ENCODE data around the gene IL17C. TPM values are rescaled to one million over a fixed set of nuclear protein-coding genes. Genes with fewer than 3 reads are reported as not detected.

The IL17C gene
- total and polyA plus RNA-seq, 7 experiments from 2014 or later: 0.37 TPM; not detected in 6

DNA sequence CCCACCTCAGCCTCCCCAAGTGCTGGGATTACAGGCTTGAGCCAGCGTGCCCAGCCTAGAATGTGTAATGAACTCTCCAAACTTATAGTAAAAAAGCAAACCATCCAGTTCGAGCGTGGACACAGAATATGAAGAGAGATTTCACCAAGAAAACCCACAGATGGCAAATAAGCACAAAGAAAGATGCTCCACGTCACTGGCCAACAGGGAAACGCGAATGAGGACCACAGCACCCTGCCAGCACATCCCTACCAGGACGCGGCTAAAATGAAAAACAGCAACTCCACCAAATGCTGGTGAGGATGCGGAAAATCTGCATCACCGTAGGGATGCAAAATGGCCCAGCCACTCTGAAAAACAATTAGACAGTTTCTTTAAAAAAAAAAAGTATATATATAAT lies 23.1 kb downstream of the IL17C start:
- Mint-ChIP-seq H3K27ac (peak overlapping the region in 5 of 9 donors; percentile 3 to 66 (median 53)), H3K36me3 (peaks cover 0 to 2% (median 0%) of the 10 kb centered on the region in 5 donors), H3K27me3 (no peaks in the 10 kb centered on the region), H3K9me3 (no peaks in the 10 kb centered on the region), H3K4me3 (peak overlapping the region in 9 of 10 donors; percentile 28 to 95 (median 54)), H3K4me1 (peaks cover 12 to 26% (median 18%) of the 10 kb centered on the region in 7 donors)
- ChIA-PET CTCF (no interaction called here), POLR2A (interaction anchor here (0.6 to 2.6 kb wide), 2 partner anchors 12 to 226 kb away, joined by 4 to 5 read pairs; no protein-coding TSS in a partner anchor)
- H3K36me3 ChIP-seq (ENCODE audit: control insufficient read depth in 2 of 3, insufficient read depth in 3 of 3, low read length in 3 of 3): peaks cover 0 to 25% (median 0%) of the 10 kb centered on the region in 3 experiments
- H3K27ac ChIP-seq (ENCODE audit: low read depth, low read length): no peak overlapping the region
- H3K4me3 ChIP-seq (ENCODE audit: low read length): no peak overlapping the region
- intact Hi-C loops (cut with micrococcal nuclease): no loop called here
- peaks cover 8% of the 10 kb centered on the region in 2 donors for H3K4me1 ChIP-seq (ENCODE audit: control insufficient read depth in 2 of 2, insufficient read depth in 2 of 2, low read length in 2 of 2)
- H3K9me3 ChIP-seq (ENCODE audit: control insufficient read depth in 2 of 3, low read length in 3 of 3): no peaks in the 10 kb centered on the region
- DNase-seq (no peak), ATAC-seq (no peak)
- no peaks in the 10 kb centered on the region for H3K27me3 ChIP-seq (ENCODE audit: control insufficient read depth in 2 of 2, insufficient read depth in 2 of 2, low read length in 2 of 2)

GRCh38 chr16:88662222-88662842 lies 24.0 kb downstream of the IL17C start:
- peak overlapping the region; percentile 3 to 93 (median 89) for H3K27ac Mint-ChIP-seq
- peaks cover 0 to 3% (median 0%) of the 10 kb centered on the region in 5 donors for H3K36me3 Mint-ChIP-seq
- no peaks in the 10 kb centered on the region for H3K9me3 ChIP-seq (ENCODE audit: control insufficient read depth in 2 of 3, low read length in 3 of 3)
- CTCF ChIA-PET: interaction anchor here (0.7 kb wide), 1 partner anchor 585 kb away, joined by 3 read pairs; no protein-coding TSS in a partner anchor
- H3K4me1 Mint-ChIP-seq: peaks cover 12 to 26% (median 18%) of the 10 kb centered on the region in 7 donors
- ATAC-seq (no peak), DNase-seq (peak in 1 of 9 donors; percentile 45)
- intact Hi-C loops (cut with micrococcal nuclease): loop anchor here in 1 of 2 donors (2.0 kb wide), 2 partner anchors 194 to 584 kb away; partner anchors contain the start of genes GALNS and TRAPPC2L
- H3K27me3 ChIP-seq (ENCODE audit: control insufficient read depth in 2 of 2, insufficient read depth in 2 of 2, low read length in 2 of 2): no peaks in the 10 kb centered on the region
- peaks cover 8% of the 10 kb centered on the region in 2 donors for H3K4me1 ChIP-seq (ENCODE audit: control insufficient read depth in 2 of 2, insufficient read depth in 2 of 2, low read length in 2 of 2)
- no peaks in the 10 kb centered on the region for H3K9me3 Mint-ChIP-seq
- H3K36me3 ChIP-seq (ENCODE audit: control insufficient read depth in 2 of 3, insufficient read depth in 3 of 3, low read length in 3 of 3): peaks cover 0 to 17% (median 0%) of the 10 kb centered on the region in 3 experiments
- H3K27me3 Mint-ChIP-seq: no peaks in the 10 kb centered on the region
- peak overlapping the region; percentile 89 for H3K4me3 ChIP-seq (ENCODE audit: low read length)
- POLR2A ChIA-PET: interaction anchor here (0.7 to 4.0 kb wide), 12 partner anchors 11 to 74 kb away, joined by 3 to 33 read pairs (median 4); no protein-coding TSS in a partner anchor
- H3K27ac ChIP-seq (ENCODE audit: low read depth, low read length): peak overlapping the region; percentile 95
- peak overlapping the region; percentile 82 to 95 (median 92) for H3K4me3 Mint-ChIP-seq

GRCh38 chr16:88662843-88663606 lies 24.7 kb downstream of the IL17C start, which contains the start of gene MVD:
Gene MVD, minus strand, starts transcription at chr16:88663091. Its CDS starts 11 bp downstream, at chr16:88663080.
- Histone ChIP-seq H3K36me3 (ENCODE audit: control insufficient read depth in 2 of 3, insufficient read depth in 3 of 3, low read length in 3 of 3) (peaks cover 0 to 10% (median 0%) of the 10 kb centered on the region in 3 experiments), H3K4me1 (ENCODE audit: control insufficient read depth in 2 of 2, insufficient read depth in 2 of 2, low read length in 2 of 2) (peaks cover 8% of the 10 kb centered on the region in 2 donors), H3K9me3 (ENCODE audit: control insufficient read depth in 2 of 3, low read length in 3 of 3) (no peaks in the 10 kb centered on the region), H3K27me3 (ENCODE audit: control insufficient read depth in 2 of 2, insufficient read depth in 2 of 2, low read length in 2 of 2) (no peaks in the 10 kb centered on the region), H3K27ac (ENCODE audit: low read depth, low read length) (peak within 1 kb of the TSS; percentile 95), H3K4me3 (ENCODE audit: low read length) (peak within 1 kb of the TSS; percentile 89)
- H3K27ac Mint-ChIP-seq: peak within 1 kb of the TSS; percentile 56 to 95 (median 93)
- no peaks in the 10 kb centered on the region for H3K27me3 Mint-ChIP-seq
- DNase-seq: peak; percentile 88 to 96 (median 94)
- peaks cover 12 to 26% (median 19%) of the 10 kb centered on the region in 7 donors for H3K4me1 Mint-ChIP-seq
- H3K9me3 Mint-ChIP-seq: no peaks in the 10 kb centered on the region
- peak within 1 kb of the TSS; percentile 91 to 96 (median 94) for H3K4me3 Mint-ChIP-seq
- ChIA-PET POLR2A (interaction anchor here (0.6 to 4.0 kb wide), 16 partner anchors 11 to 92 kb away, joined by 3 to 33 read pairs (median 3); partner anchors contain the start of gene ZC3H18), CTCF (interaction anchor here (0.7 kb wide), 1 partner anchor 584 kb away, joined by 3 read pairs; no protein-coding TSS in a partner anchor)
- peaks cover 0 to 5% (median 0%) of the 10 kb centered on the region in 5 donors for H3K36me3 Mint-ChIP-seq
- ATAC-seq: peak; percentile 99
- intact Hi-C loops (cut with micrococcal nuclease): loop anchor here (1.0 to 2.0 kb wide), 11 partner anchors 12 to 584 kb away; partner anchors contain the start of genes CTU2 (in 2 of the 2), CYBA (in 2 of the 2), RNF166 (in 2 of the 2) and SNAI3 (in 2 of the 2)

GRCh38 chr16:88665148-88665547 lies 26.8 kb downstream of the IL17C start:
- POLR2A ChIA-PET: interaction anchor here (0.6 to 4.0 kb wide), 3 partner anchors 11 to 42 kb away, joined by 3 to 33 read pairs (median 3); no protein-coding TSS in a partner anchor
- DNase-seq (no peak), ATAC-seq (no peak)
- Histone ChIP-seq H3K36me3 (ENCODE audit: control insufficient read depth in 2 of 3, insufficient read depth in 3 of 3, low read length in 3 of 3) (peaks cover 0 to 6% (median 0%) of the 10 kb centered on the region in 3 experiments), H3K4me3 (ENCODE audit: low read length) (no peak overlapping the region), H3K27me3 (ENCODE audit: control insufficient read depth in 2 of 2, insufficient read depth in 2 of 2, low read length in 2 of 2) (no peaks in the 10 kb centered on the region), H3K9me3 (ENCODE audit: control insufficient read depth in 2 of 3, low read length in 3 of 3) (no peaks in the 10 kb centered on the region), H3K4me1 (ENCODE audit: control insufficient read depth in 2 of 2, insufficient read depth in 2 of 2, low read length in 2 of 2) (peaks cover 8% of the 10 kb centered on the region in 2 donors), H3K27ac (ENCODE audit: low read depth, low read length) (no peak overlapping the region)
- Mint-ChIP-seq H3K4me1 (peaks cover 12 to 28% (median 17%) of the 10 kb centered on the region in 7 donors), H3K4me3 (peak overlapping the region; percentile 1 to 95 (median 58)), H3K36me3 (peaks cover 0 to 9% (median 0%) of the 10 kb centered on the region in 5 donors), H3K27me3 (no peaks in the 10 kb centered on the region), H3K27ac (peak overlapping the region in 7 of 9 donors; percentile 0 to 39 (median 21)), H3K9me3 (no peaks in the 10 kb centered on the region)
- intact Hi-C loops (cut with micrococcal nuclease): no loop called here
- CTCF ChIA-PET: interaction anchor here (0.7 to 1.3 kb wide), 2 partner anchors 16 to 18 kb away, joined by 3 to 4 read pairs; no protein-coding TSS in a partner anchor

- peaks cover 0 to 6% (median 0%) of the 10 kb centered on the region in 3 experiments for H3K36me3 ChIP-seq (ENCODE audit: control insufficient read depth in 2 of 3, insufficient read depth in 3 of 3, low read length in 3 of 3)
- peaks cover 8% of the 10 kb centered on the region in 2 donors for H3K4me1 ChIP-seq (ENCODE audit: control insufficient read depth in 2 of 2, insufficient read depth in 2 of 2, low read length in 2 of 2)
- Mint-ChIP-seq H3K4me3 (peak overlapping the region in 1 of 10 donors; percentile 16), H3K9me3 (no peaks in the 10 kb centered on the region), H3K4me1 (peaks cover 12 to 27% (median 17%) of the 10 kb centered on the region in 7 donors), H3K36me3 (peaks cover 0 to 9% (median 0%) of the 10 kb centered on the region in 5 donors), H3K27me3 (no peaks in the 10 kb centered on the region), H3K27ac (no peak overlapping the region)
- no peak overlapping the region for H3K4me3 ChIP-seq (ENCODE audit: low read length)
- DNase-seq (no peak), ATAC-seq (no peak)
- ChIA-PET POLR2A (interaction anchor here (0.6 to 4.0 kb wide), 3 partner anchors 38 to 124 kb away, joined by 3 to 33 read pairs (median 3); no protein-coding TSS in a partner anchor), CTCF (interaction anchor here (0.7 kb wide), 1 partner anchor 15 kb away, joined by 4 read pairs; no protein-coding TSS in a partner anchor)
- no peaks in the 10 kb centered on the region for H3K27me3 ChIP-seq (ENCODE audit: control insufficient read depth in 2 of 2, insufficient read depth in 2 of 2, low read length in 2 of 2)
- H3K9me3 ChIP-seq (ENCODE audit: control insufficient read depth in 2 of 3, low read length in 3 of 3): no peaks in the 10 kb centered on the region
- intact Hi-C loops (cut with micrococcal nuclease): no loop called here
- H3K27ac ChIP-seq (ENCODE audit: low read depth, low read length): no peak overlapping the region
Measured at GRCh38 chr16:88665570-88665969, 27.2 kb downstream of the IL17C start.

DNA sequence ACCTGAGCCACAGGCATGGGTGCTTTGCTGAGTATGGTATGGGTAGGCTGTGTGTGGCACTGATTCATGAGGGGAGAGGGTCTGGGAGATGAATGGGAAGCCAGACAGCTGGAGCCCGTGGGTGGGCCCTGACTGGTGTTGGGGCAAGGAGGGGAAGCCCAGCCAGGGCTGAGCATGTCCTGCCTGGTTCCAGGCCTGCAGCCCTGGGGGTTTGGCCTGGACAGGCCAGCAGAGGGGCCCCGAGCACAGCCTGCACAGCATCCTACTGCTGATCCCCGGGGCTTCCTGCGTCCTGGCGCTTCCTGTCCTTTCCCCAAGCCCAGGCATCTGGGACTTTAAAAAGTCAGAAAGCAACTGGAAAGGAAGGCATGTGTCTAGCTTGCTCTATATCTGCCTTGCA lies 29.1 kb downstream of the IL17C start:
- intact Hi-C loops (cut with micrococcal nuclease): no loop called here
- peaks cover 0 to 15% (median 8%) of the 10 kb centered on the region in 7 donors for H3K4me1 Mint-ChIP-seq
- ChIA-PET POLR2A (interaction anchor here (1.2 kb wide), 1 partner anchor 18 kb away, joined by 4 read pairs; no protein-coding TSS in a partner anchor), CTCF (no interaction called here)
- no peak overlapping the region for H3K4me3 Mint-ChIP-seq
- Histone ChIP-seq H3K4me1 (ENCODE audit: control insufficient read depth in 2 of 2, insufficient read depth in 2 of 2, low read length in 2 of 2) (peaks cover under 1 to 4% of the 10 kb centered on the region in 2 donors), H3K27me3 (ENCODE audit: control insufficient read depth in 2 of 2, insufficient read depth in 2 of 2, low read length in 2 of 2) (no peaks in the 10 kb centered on the region), H3K36me3 (ENCODE audit: control insufficient read depth in 2 of 3, insufficient read depth in 3 of 3, low read length in 3 of 3) (peaks cover 0 to 6% (median 0%) of the 10 kb centered on the region in 3 experiments), H3K9me3 (ENCODE audit: control insufficient read depth in 2 of 3, low read length in 3 of 3) (no peaks in the 10 kb centered on the region), H3K27ac (ENCODE audit: low read depth, low read length) (no peak overlapping the region), H3K4me3 (ENCODE audit: low read length) (no peak overlapping the region)
- H3K27ac Mint-ChIP-seq: peak overlapping the region in 1 of 9 donors; percentile 5
- no peak for DNase-seq
- no peaks in the 10 kb centered on the region for H3K27me3 Mint-ChIP-seq
- H3K36me3 Mint-ChIP-seq: peaks cover 0 to 9% (median 0%) of the 10 kb centered on the region in 5 donors
- ATAC-seq: no peak
- no peaks in the 10 kb centered on the region for H3K9me3 Mint-ChIP-seq
